Activated CD8-positive, alpha-beta T cell treated with anti-CD3 and anti-CD28 coated beads, Interleukin-2, amount 10 ng/mL, durations not matched to agents 7 days and 5 days (primary cell): ENCODE measurements around the gene PTPN4. TPM values are rescaled to one million over a fixed set of nuclear protein-coding genes. Genes with fewer than 3 reads are reported as not detected.

ENCODE experiments used
- ATAC-seq: fragments of 150-1000 bp; cut with Tn5 transposase; one replicate; pipeline ENCODE4 v1.10.0; 2021; ENCODE audit warnings: moderate library complexity
- CTCF ChIA-PET: fragments of 350-600 bp; sonication (Branson Sonifier 250); formaldehyde crosslinking; loops from one replicate; lab custom pipeline; 2021; ENCODE audit warnings: antibody characterized with exemption; lab: Charles Lee
- POLR2A ChIA-PET: fragments of 350-600 bp; sonication (Branson Sonifier 250); formaldehyde crosslinking; loops from one replicate; lab custom pipeline; 2021; ENCODE audit warnings: antibody characterized with exemption; lab: Charles Lee
- DNase-seq: peaks from one replicate; pipeline ENCODE4 v3.0.0-alpha.2; 2020
- H3K27ac Mint-ChIP-seq: one replicate; pipeline ENCODE4 v1.8.0; 2021; ENCODE audit warnings: mild to moderate bottlenecking, mixed read lengths
- H3K27me3 Mint-ChIP-seq: one replicate; pipeline ENCODE4 v1.8.0; 2021; ENCODE audit warnings: low read depth, mixed read lengths
- H3K36me3 Mint-ChIP-seq: one replicate; pipeline ENCODE4 v1.8.0; 2021; ENCODE audit warnings: low read depth, mixed read lengths
- H3K4me1 Mint-ChIP-seq: one replicate; pipeline ENCODE4 v1.8.0; 2021; ENCODE audit warnings: low read depth, mixed read lengths
- H3K4me3 Mint-ChIP-seq: one replicate; pipeline ENCODE4 v1.8.0; 2021; ENCODE audit warnings: mild to moderate bottlenecking, mixed read lengths
- H3K9me3 Mint-ChIP-seq: one replicate; pipeline ENCODE4 v1.8.0; 2022; ENCODE audit warnings: mixed read lengths; ENCODE audit not compliant: insufficient read depth
- total RNA-seq, 2 experiments: library from RNA; stranded (reverse); gene quantifications; one replicate each; pipeline ENCODE4 v1.2.3, GENCODE V29; 2021

The PTPN4 gene
- total RNA-seq, 2 experiments from 2014 or later, result 89.1 to 91.3 TPM

- ATAC-seq, result no peak
- no peak for DNase-seq
- Mint-ChIP-seq H3K36me3 (peaks cover 62% of the 10 kb centered on the region), H3K27me3 (no peaks in the 10 kb centered on the region), H3K4me3 (peak overlapping the region; percentile 27), H3K4me1 (peaks cover 52% of the 10 kb centered on the region), H3K27ac (no peak overlapping the region), H3K9me3 (peaks cover 16% of the 10 kb centered on the region)
- CTCF ChIA-PET, result interaction anchor here (5.9 kb wide), 1 partner anchor 10 kb away, joined by 30 read pairs; no protein-coding TSS in a partner anchor
- POLR2A ChIA-PET, result no interaction called here
These were observed 173.1 kb downstream of the PTPN4 start for GRCh38 chr2:119932809-119933208.

DNA sequence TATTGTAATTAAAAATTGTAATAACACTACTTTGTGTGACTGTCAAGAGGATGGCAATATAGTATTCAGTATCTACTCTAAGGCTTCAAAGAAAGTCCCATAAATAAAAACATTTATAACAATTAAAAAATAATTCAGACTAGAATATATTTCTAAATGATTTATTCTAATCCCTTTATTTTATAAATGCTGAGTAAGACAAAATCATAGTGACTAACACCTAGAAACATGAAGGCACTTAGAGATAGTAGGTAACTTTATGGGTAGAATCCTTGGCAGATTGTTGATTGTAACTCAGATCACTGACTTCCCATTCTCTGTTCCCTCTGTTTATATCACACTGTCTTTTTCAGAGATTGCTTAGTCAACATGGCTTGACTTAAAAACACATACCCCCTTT is 174.6 kb downstream of the PTPN4 start:
- H3K36me3 Mint-ChIP-seq, result peaks cover 74% of the 10 kb centered on the region
- no peak overlapping the region for H3K4me3 Mint-ChIP-seq
- no peak for ATAC-seq
- H3K27ac Mint-ChIP-seq, result no peak overlapping the region
- DNase-seq, result no peak
- POLR2A ChIA-PET, result no interaction called here
- CTCF ChIA-PET, result interaction anchor here (0.8 to 5.9 kb wide), 3 partner anchors 8 to 242 kb away, joined by 3 to 30 read pairs (median 3); no protein-coding TSS in a partner anchor
- no peaks in the 10 kb centered on the region for H3K27me3 Mint-ChIP-seq
- H3K9me3 Mint-ChIP-seq, result peaks cover 16% of the 10 kb centered on the region
- H3K4me1 Mint-ChIP-seq, result peaks cover 39% of the 10 kb centered on the region

GRCh38 chr2:119937680-119938079 is 178.0 kb downstream of the PTPN4 start:
- Mint-ChIP-seq H3K27ac (no peak overlapping the region), H3K9me3 (peaks cover 16% of the 10 kb centered on the region), H3K27me3 (no peaks in the 10 kb centered on the region), H3K4me1 (peaks cover 36% of the 10 kb centered on the region), H3K4me3 (no peak overlapping the region), H3K36me3 (peaks cover 77% of the 10 kb centered on the region)
- DNase-seq, result no peak
- ChIA-PET POLR2A (interaction anchor here (0.8 kb wide), 1 partner anchor 138 kb away, joined by 4 read pairs; no protein-coding TSS in a partner anchor), CTCF (no interaction called here)
- ATAC-seq, result no peak

- H3K9me3 Mint-ChIP-seq, result peaks cover 12% of the 10 kb centered on the region
- H3K27ac Mint-ChIP-seq, result no peak overlapping the region
- ChIA-PET POLR2A (interaction anchor here (1.1 to 1.3 kb wide), 2 partner anchors 11 to 180 kb away, joined by 3 read pairs; partner anchors contain the start of gene PTPN4), CTCF (interaction anchor here (5.1 kb wide), 1 partner anchor 9 kb away, joined by 30 read pairs; no protein-coding TSS in a partner anchor)
- no peak overlapping the region for H3K4me3 Mint-ChIP-seq
- ATAC-seq (no peak), DNase-seq (no peak)
- H3K4me1 Mint-ChIP-seq, result peaks cover 32% of the 10 kb centered on the region
- peaks cover 80% of the 10 kb centered on the region for H3K36me3 Mint-ChIP-seq
- no peaks in the 10 kb centered on the region for H3K27me3 Mint-ChIP-seq
These were observed 180.2 kb downstream of the PTPN4 start for GRCh38 chr2:119939915-119940314.

DNA sequence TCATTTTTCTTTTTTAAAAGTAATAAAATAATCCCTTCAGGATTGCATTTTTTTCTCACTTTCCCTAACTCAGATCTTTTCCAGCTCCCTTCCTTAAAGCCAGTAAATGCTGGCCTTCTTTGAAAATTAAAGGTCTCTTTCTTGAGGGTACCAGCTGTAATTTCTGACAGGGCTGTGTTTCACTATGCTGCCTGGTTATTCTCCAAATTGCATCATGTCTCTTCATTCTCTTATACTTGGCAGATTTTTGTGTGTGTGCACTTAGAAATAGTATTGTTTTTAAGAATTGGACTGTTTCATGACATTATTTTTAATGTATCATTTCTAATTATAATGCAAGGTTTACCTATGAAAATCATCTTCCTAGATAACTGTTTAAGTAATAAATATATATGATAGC is 181.1 kb downstream of the PTPN4 start:
- Mint-ChIP-seq H3K9me3 (peaks cover 7% of the 10 kb centered on the region), H3K27ac (no peak overlapping the region), H3K4me3 (no peak overlapping the region), H3K27me3 (no peaks in the 10 kb centered on the region), H3K36me3 (peaks cover 80% of the 10 kb centered on the region), H3K4me1 (peaks cover 29% of the 10 kb centered on the region)
- no peak for ATAC-seq
- CTCF ChIA-PET, result interaction anchor here (1.9 to 5.1 kb wide), 2 partner anchors 9 to 18 kb away, joined by 4 to 30 read pairs; no protein-coding TSS in a partner anchor
- POLR2A ChIA-PET, result interaction anchor here (1.3 kb wide), 1 partner anchor 181 kb away, joined by 3 read pairs; the partner anchor contains the start of gene PTPN4
- DNase-seq, result no peak

GRCh38 chr2:119941388-119941787 is 181.7 kb downstream of the PTPN4 start:
- ChIA-PET POLR2A (no interaction called here), CTCF (interaction anchor here (1.9 to 5.1 kb wide), 2 partner anchors 10 to 17 kb away, joined by 4 to 30 read pairs; no protein-coding TSS in a partner anchor)
- peaks cover 76% of the 10 kb centered on the region for H3K36me3 Mint-ChIP-seq
- ATAC-seq (no peak), DNase-seq (no peak)
- peaks cover 5% of the 10 kb centered on the region for H3K9me3 Mint-ChIP-seq
- H3K27ac Mint-ChIP-seq, result no peak overlapping the region
- H3K4me3 Mint-ChIP-seq, result no peak overlapping the region
- no peaks in the 10 kb centered on the region for H3K27me3 Mint-ChIP-seq
- H3K4me1 Mint-ChIP-seq, result peaks cover 27% of the 10 kb centered on the region

GRCh38 chr2:119941981-119942513 is 182.3 kb downstream of the PTPN4 start:
- Mint-ChIP-seq H3K9me3 (no peaks in the 10 kb centered on the region), H3K4me1 (peaks cover 23% of the 10 kb centered on the region), H3K36me3 (peaks cover 72% of the 10 kb centered on the region), H3K27ac (peak overlapping the region; percentile 46), H3K27me3 (no peaks in the 10 kb centered on the region), H3K4me3 (no peak overlapping the region)
- DNase-seq (no peak), ATAC-seq (no peak)
- POLR2A ChIA-PET, result no interaction called here
- CTCF ChIA-PET, result interaction anchor here (1.9 to 5.1 kb wide), 2 partner anchors 11 to 17 kb away, joined by 4 to 30 read pairs; no protein-coding TSS in a partner anchor

GRCh38 chr2:119943058-119943457 is 183.3 kb downstream of the PTPN4 start:
- no peaks in the 10 kb centered on the region for H3K9me3 Mint-ChIP-seq
- H3K27ac Mint-ChIP-seq, result peak overlapping the region; percentile 19
- peaks cover 23% of the 10 kb centered on the region for H3K4me1 Mint-ChIP-seq
- ChIA-PET POLR2A (interaction anchor here (1.5 kb wide), 1 partner anchor 14 kb away, joined by 5 read pairs; no protein-coding TSS in a partner anchor), CTCF (interaction anchor here (1.1 to 5.1 kb wide), 3 partner anchors 12 to 232 kb away, joined by 5 to 30 read pairs (median 7); no protein-coding TSS in a partner anchor)
- no peak for DNase-seq
- ATAC-seq, result no peak
- no peak overlapping the region for H3K4me3 Mint-ChIP-seq
- H3K36me3 Mint-ChIP-seq, result peaks cover 71% of the 10 kb centered on the region
- H3K27me3 Mint-ChIP-seq, result no peaks in the 10 kb centered on the region

DNA sequence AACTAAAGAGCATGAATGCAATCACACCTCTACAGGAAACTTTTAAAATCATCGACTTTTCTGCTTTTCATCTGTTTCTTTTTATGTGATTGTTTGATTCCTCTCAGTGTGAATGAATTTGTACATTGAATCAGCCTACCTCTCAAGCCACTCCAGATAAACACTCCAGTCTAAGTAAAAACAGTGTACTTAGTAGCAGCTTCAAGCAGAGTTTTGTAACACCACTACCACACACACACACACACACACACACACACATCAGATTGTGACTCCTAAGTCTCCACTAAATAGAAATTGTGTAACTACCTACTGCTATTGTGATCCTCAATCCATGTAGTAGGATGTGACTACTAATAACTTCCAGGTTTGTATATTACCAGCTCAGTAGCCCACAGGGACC is 187.8 kb downstream of the PTPN4 start:
- DNase-seq, result no peak
- no peaks in the 10 kb centered on the region for H3K9me3 Mint-ChIP-seq
- no peaks in the 10 kb centered on the region for H3K27me3 Mint-ChIP-seq
- H3K4me1 Mint-ChIP-seq, result peaks cover 16% of the 10 kb centered on the region
- peak overlapping the region; percentile 68 for H3K27ac Mint-ChIP-seq
- CTCF ChIA-PET, result interaction anchor here (1.5 kb wide), 1 partner anchor 228 kb away, joined by 5 read pairs; no protein-coding TSS in a partner anchor
- no peak for ATAC-seq
- H3K36me3 Mint-ChIP-seq, result peaks cover 72% of the 10 kb centered on the region
- POLR2A ChIA-PET, result no interaction called here
- no peak overlapping the region for H3K4me3 Mint-ChIP-seq

GRCh38 chr2:119950966-119951365 is 191.2 kb downstream of the PTPN4 start:
- Mint-ChIP-seq H3K36me3 (peaks cover 66% of the 10 kb centered on the region), H3K27ac (no peak overlapping the region), H3K27me3 (no peaks in the 10 kb centered on the region), H3K4me1 (peaks cover 5% of the 10 kb centered on the region), H3K4me3 (no peak overlapping the region), H3K9me3 (no peaks in the 10 kb centered on the region)
- CTCF ChIA-PET, result interaction anchor here (1.1 to 1.8 kb wide), 2 partner anchors 127 to 225 kb away, joined by 3 read pairs; no protein-coding TSS in a partner anchor
- DNase-seq (no peak), ATAC-seq (no peak)
- POLR2A ChIA-PET, result interaction anchor here (1.0 kb wide), 1 partner anchor 12 kb away, joined by 3 read pairs; no protein-coding TSS in a partner anchor

GRCh38 chr2:119958670-119959268 is 199.0 kb downstream of the PTPN4 start:
- Mint-ChIP-seq H3K9me3 (no peaks in the 10 kb centered on the region), H3K27ac (peak overlapping the region; percentile 15), H3K27me3 (no peaks in the 10 kb centered on the region), H3K36me3 (peaks cover 68% of the 10 kb centered on the region), H3K4me1 (peaks cover 6% of the 10 kb centered on the region), H3K4me3 (no peak overlapping the region)
- no peak for DNase-seq
- ChIA-PET POLR2A (no interaction called here), CTCF (interaction anchor here (0.7 to 1.8 kb wide), 3 partner anchors 17 to 217 kb away, joined by 3 to 8 read pairs (median 4); no protein-coding TSS in a partner anchor)
- ATAC-seq, result no peak
